OCI-LY1 (cell line): ENCODE results near the gene INTS6L.

Experiments
- EZH2 ChIP-seq: fragments of 200-600 bp; sonication (generic), shearing (Covaris generic); IDR thresholded peaks from 2 replicates; pipeline ENCODE4 v1.8.0; 2017; ENCODE audit warnings: borderline replicate concordance, mixed run types, mild to moderate bottlenecking, antibody characterized with exemption, low read length, moderate library complexity, mixed read lengths
- TF ChIP-seq, protein P1 (sequence below): fragments of 200-600 bp; sonication (generic), shearing (Covaris generic); IDR thresholded peaks from 2 replicates; pipeline ENCODE4 v1.5.1; 2017; ENCODE audit warnings: mild to moderate bottlenecking, antibody characterized with exemption, low read length, moderate library complexity, mixed read lengths

DNA sequence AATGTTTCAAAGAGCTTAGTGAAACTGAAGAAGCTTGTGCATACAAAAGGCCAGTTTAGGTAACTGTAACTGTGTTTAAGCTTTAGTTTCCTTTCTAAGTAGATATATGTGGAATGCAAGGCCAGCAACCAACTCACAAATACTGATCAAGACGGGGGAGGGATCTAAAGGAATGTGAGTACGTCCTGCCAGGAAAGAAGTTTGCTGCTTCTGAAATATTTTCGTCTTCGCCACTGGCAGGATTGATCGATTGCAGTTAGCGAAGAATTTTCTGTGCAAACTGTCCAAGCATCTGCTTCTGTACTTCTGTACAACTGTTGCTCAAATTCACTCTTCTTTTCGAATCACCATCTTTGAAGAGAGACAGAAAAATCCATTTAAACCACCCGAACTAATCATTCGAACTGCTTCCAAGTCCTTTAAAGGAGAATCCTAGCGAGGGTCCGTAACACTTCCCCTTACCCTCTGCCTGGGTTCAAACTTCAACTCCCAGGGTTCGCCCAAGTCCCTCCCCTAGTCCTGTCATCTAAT, 373 bp upstream of the INTS6L start:
- TF ChIP-seq, protein P1, sequence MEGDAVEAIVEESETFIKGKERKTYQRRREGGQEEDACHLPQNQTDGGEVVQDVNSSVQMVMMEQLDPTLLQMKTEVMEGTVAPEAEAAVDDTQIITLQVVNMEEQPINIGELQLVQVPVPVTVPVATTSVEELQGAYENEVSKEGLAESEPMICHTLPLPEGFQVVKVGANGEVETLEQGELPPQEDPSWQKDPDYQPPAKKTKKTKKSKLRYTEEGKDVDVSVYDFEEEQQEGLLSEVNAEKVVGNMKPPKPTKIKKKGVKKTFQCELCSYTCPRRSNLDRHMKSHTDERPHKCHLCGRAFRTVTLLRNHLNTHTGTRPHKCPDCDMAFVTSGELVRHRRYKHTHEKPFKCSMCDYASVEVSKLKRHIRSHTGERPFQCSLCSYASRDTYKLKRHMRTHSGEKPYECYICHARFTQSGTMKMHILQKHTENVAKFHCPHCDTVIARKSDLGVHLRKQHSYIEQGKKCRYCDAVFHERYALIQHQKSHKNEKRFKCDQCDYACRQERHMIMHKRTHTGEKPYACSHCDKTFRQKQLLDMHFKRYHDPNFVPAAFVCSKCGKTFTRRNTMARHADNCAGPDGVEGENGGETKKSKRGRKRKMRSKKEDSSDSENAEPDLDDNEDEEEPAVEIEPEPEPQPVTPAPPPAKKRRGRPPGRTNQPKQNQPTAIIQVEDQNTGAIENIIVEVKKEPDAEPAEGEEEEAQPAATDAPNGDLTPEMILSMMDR, result no peak
- no peak for TF ChIP-seq EZH2
